H1 (cell line): ENCODE results near the gene NEK10. TPM values are rescaled to one million over a fixed set of nuclear protein-coding genes. Genes with fewer than 3 reads are reported as not detected.

Experiments
- CTCF ChIA-PET: fragments of 300-600 bp; sonication (Branson Sonifier 250); formaldehyde crosslinking; loops from one replicate; lab custom pipeline; 2021; ENCODE audit not compliant: partially characterized antibody; lab: Charles Lee
- POLR2A ChIA-PET: fragments of 300-600 bp; sonication (Branson Sonifier 250); formaldehyde crosslinking; loops from one replicate; lab custom pipeline; 2021; ENCODE audit warnings: inconsistent platforms; ENCODE audit not compliant: partially characterized antibody; lab: Charles Lee
- DNase-seq, 2 experiments: peaks; one replicate each; pipeline versions ENCODE4 v3.0.0 to v3.0.0-alpha.2; 2010 to 2022; ENCODE audit warnings: low spot score in 2 of 2, low read depth in 1 of 2, mixed read lengths in 1 of 2
- FAIRE-seq: peaks from 2 replicates; lab custom pipeline; 2011; peaks lifted over from hg19 to GRCh38; lab: Jason Lieb, UNC
- H2AFZ ChIP-seq: 2 replicates; pipeline ENCODE4 v1.8.1; 2012; ENCODE audit warnings: low read length, inconsistent platforms
- H2AK5ac ChIP-seq: 2 replicates; pipeline ENCODE4 v1.6.1; 2013; ENCODE audit warnings: low read depth, low read length
- H2BK120ac ChIP-seq: replicated peaks from 2 replicates; pipeline ENCODE3; 2013; ENCODE audit warnings: low read depth, low read length, inconsistent platforms
- H2BK12ac ChIP-seq: 2 replicates; pipeline ENCODE4 v1.6.1; 2013; ENCODE audit warnings: low read depth, low read length
- H2BK15ac ChIP-seq: 2 replicates; pipeline ENCODE4 v1.6.1; 2013; ENCODE audit warnings: low read length
- H2BK20ac ChIP-seq: 2 replicates; pipeline ENCODE4 v1.6.1; 2013; ENCODE audit warnings: low read length
- H2BK5ac ChIP-seq: 2 replicates; pipeline ENCODE4 v1.6.1; 2013; ENCODE audit warnings: low read depth, low read length
- H3K14ac ChIP-seq: 2 replicates; pipeline ENCODE4 v1.6.1; 2013; ENCODE audit warnings: inconsistent platforms; ENCODE audit not compliant: insufficient read length
- H3K18ac ChIP-seq: 2 replicates; pipeline ENCODE4 v1.6.1; 2013; ENCODE audit warnings: low read length; ENCODE audit errors: extremely low read depth
- H3K23ac ChIP-seq: 2 replicates; pipeline ENCODE4 v1.6.1; 2013; ENCODE audit warnings: inconsistent platforms; ENCODE audit not compliant: insufficient read length
- H3K23me2 ChIP-seq: 2 replicates; pipeline ENCODE4 v1.6.1; 2013; ENCODE audit warnings: low read depth, low read length
- H3K27ac ChIP-seq: 2 replicates; pipeline ENCODE4 v1.6.1; 2011; ENCODE audit warnings: low read depth, low read length, inconsistent platforms
- H3K27me3 ChIP-seq, 4 experiments: replicated peaks in 1 of 4; 1 replicate in 1 of 4; 2 replicates in 3 of 4; pipeline versions ENCODE4 v1.6.1 to v1.8.1; 2011 to 2013; ENCODE audit warnings: low read length in 3 of 4, mild to moderate bottlenecking in 3 of 4, inconsistent platforms in 2 of 4, mixed read lengths in 2 of 4, moderate library complexity in 1 of 4; ENCODE audit not compliant: control insufficient read depth in 3 of 4, insufficient read depth in 3 of 4; ENCODE audit errors: extremely low read depth in 1 of 4
- H3K36me3 ChIP-seq, 4 experiments: 2 replicates each; pipeline versions ENCODE4 v1.6.1 to v1.8.1; 2011 to 2013; ENCODE audit warnings: mild to moderate bottlenecking in 4 of 4, low read length in 3 of 4, moderate library complexity in 2 of 4, control low read depth in 1 of 4, inconsistent platforms in 1 of 4; ENCODE audit not compliant: insufficient read depth in 4 of 4, control insufficient read depth in 2 of 4
- H3K4ac ChIP-seq: replicated peaks from 2 replicates; pipeline ENCODE3; 2013; ENCODE audit warnings: low read length, low read depth, mixed read lengths, inconsistent platforms; ENCODE audit not compliant: insufficient read length
- H3K4me1 ChIP-seq, 4 experiments: replicated peaks in 1 of 4; 1 replicate in 1 of 4; 2 replicates in 3 of 4; pipeline versions ENCODE4 v1.6.1 to v1.8.1; 2011 to 2013; ENCODE audit warnings: low read length in 3 of 4, inconsistent platforms in 2 of 4, mixed read lengths in 1 of 4; ENCODE audit not compliant: insufficient read depth in 4 of 4, control insufficient read depth in 3 of 4
- H3K4me2 ChIP-seq, 2 experiments: 2 replicates each; pipeline versions ENCODE4 v1.6.1 to v1.8.1; 2011 to 2013; ENCODE audit warnings: low read depth in 2 of 2, low read length in 2 of 2, control low read depth in 1 of 2, inconsistent platforms in 1 of 2, mild to moderate bottlenecking in 1 of 2; ENCODE audit not compliant: insufficient read depth in 1 of 2
- H3K4me3 ChIP-seq, 4 experiments: fragments of 200-600, 300-600 bp in 1 of 4; sonication (generic), shearing (Covaris generic), sonication (Bioruptor Twin) in 1 of 4; 2 replicates each; pipeline versions ENCODE4 v1.5.1 to v1.8.1; 2011 to 2016; ENCODE audit warnings: low read length in 4 of 4, low read depth in 3 of 4, control low read depth in 2 of 4, inconsistent platforms in 2 of 4, mild to moderate bottlenecking in 2 of 4, mixed read lengths in 1 of 4, moderate library complexity in 1 of 4; ENCODE audit not compliant: insufficient read depth in 2 of 4; ENCODE audit errors: extremely low read depth in 1 of 4
- H3K56ac ChIP-seq: replicated peaks from 2 replicates; pipeline ENCODE3; 2013; ENCODE audit warnings: low read depth, mild to moderate bottlenecking, mixed read lengths, low read length, inconsistent platforms; ENCODE audit not compliant: insufficient read length
- H3K79me1 ChIP-seq: 2 replicates; pipeline ENCODE4 v1.6.1; 2013; ENCODE audit warnings: low read depth, low read length, control low read depth
- H3K79me2 ChIP-seq, 2 experiments: 2 replicates each; pipeline versions ENCODE4 v1.6.1 to v1.8.1; 2012 to 2013; ENCODE audit warnings: low read length in 2 of 2, mild to moderate bottlenecking in 2 of 2, inconsistent platforms in 1 of 2; ENCODE audit not compliant: insufficient read depth in 2 of 2, control insufficient read depth in 1 of 2
- H3K9ac ChIP-seq, 4 experiments: replicated peaks in 1 of 4; 1 replicate in 1 of 4; 2 replicates in 3 of 4; pipeline versions ENCODE4 v1.6.1 to v1.8.1; 2011 to 2013; ENCODE audit warnings: low read depth in 3 of 4, low read length in 3 of 4, control low read depth in 2 of 4, mild to moderate bottlenecking in 2 of 4, moderate library complexity in 2 of 4, inconsistent platforms in 1 of 4; ENCODE audit errors: extremely low read depth in 1 of 4
- H3K9me3 ChIP-seq, 2 experiments: 2 replicates each; pipeline versions ENCODE4 v1.6.1 to v1.8.1; 2012 to 2013; ENCODE audit warnings: mild to moderate bottlenecking in 2 of 2, moderate library complexity in 2 of 2, control low read depth in 1 of 2, inconsistent platforms in 1 of 2, low read depth in 1 of 2, low read length in 1 of 2, mixed read lengths in 1 of 2; ENCODE audit not compliant: insufficient read depth in 2 of 2
- H4K20me1 ChIP-seq, 2 experiments: replicated peaks in 1 of 2; 2 replicates each; pipeline versions ENCODE3 to v1.8.1; 2011 to 2013; ENCODE audit warnings: inconsistent platforms in 2 of 2, low read length in 2 of 2, mild to moderate bottlenecking in 1 of 2; ENCODE audit not compliant: insufficient read depth in 2 of 2, control insufficient read depth in 1 of 2
- H4K5ac ChIP-seq: 2 replicates; pipeline ENCODE4 v1.6.1; 2013; ENCODE audit warnings: low read length, low read depth, mixed read lengths, inconsistent platforms; ENCODE audit not compliant: insufficient read length
- H4K8ac ChIP-seq: 2 replicates; pipeline ENCODE4 v1.8.0; 2013; ENCODE audit warnings: mild to moderate bottlenecking, moderate library complexity, low read length, inconsistent platforms; ENCODE audit not compliant: insufficient read depth; ENCODE audit errors: extremely low read depth
- H4K91ac ChIP-seq: replicated peaks from 2 replicates; pipeline ENCODE3; 2013; ENCODE audit warnings: low read length, mixed read lengths, inconsistent platforms; ENCODE audit not compliant: insufficient read length
- CBX5 ChIP-seq: fragments of 300-800, 300-1000 bp; sonication (generic); IDR thresholded peaks from 2 replicates; pipeline ENCODE4 v1.7.1; 2016; ENCODE audit warnings: antibody characterized with exemption, low read length, low read depth
- CHD2 ChIP-seq: IDR thresholded peaks from 2 replicates; pipeline ENCODE4 v1.6.1; 2012; ENCODE audit warnings: low read length, improper control_type of control experiment
- CREB1 ChIP-seq: IDR thresholded peaks from 2 replicates; pipeline ENCODE4 v1.6.1; 2012; ENCODE audit warnings: inconsistent platforms
- EGR1 ChIP-seq: IDR thresholded peaks from 2 replicates; pipeline ENCODE4 v1.6.1; 2011; ENCODE audit warnings: low read depth, low read length, borderline replicate concordance
- HDAC2 ChIP-seq, 2 experiments: fragments of 300-600 bp in 1 of 2; sonication (generic) in 1 of 2; IDR thresholded peaks; 2 replicates each; pipeline ENCODE4 v1.6.1; 2011 to 2012; ENCODE audit warnings: low read depth in 2 of 2, low read length in 2 of 2, mild to moderate bottlenecking in 2 of 2, moderate library complexity in 2 of 2, borderline replicate concordance in 1 of 2, inconsistent platforms in 1 of 2
- JUND ChIP-seq: IDR thresholded peaks from 2 replicates; pipeline ENCODE4 v1.6.1; 2011; ENCODE audit warnings: mild to moderate bottlenecking, improper control_type of control experiment, low read length
- MAFK ChIP-seq: IDR thresholded peaks from 2 replicates; pipeline ENCODE4 v1.6.1; 2012; ENCODE audit warnings: low read depth, mild to moderate bottlenecking, improper control_type of control experiment, low read length
- MAX ChIP-seq: IDR thresholded peaks from 2 replicates; pipeline ENCODE4 v1.6.1; 2012; ENCODE audit warnings: inconsistent platforms
- NRF1 ChIP-seq: IDR thresholded peaks from 2 replicates; pipeline ENCODE4 v1.6.1; 2011; ENCODE audit warnings: mild to moderate bottlenecking, low read depth, low read length, improper control_type of control experiment
- RFX5 ChIP-seq: IDR thresholded peaks from 2 replicates; pipeline ENCODE4 v1.6.1; 2011; ENCODE audit warnings: low read depth, low read length, improper control_type of control experiment, borderline replicate concordance
- RNF2 ChIP-seq: fragments of 200-900, 300-1000 bp; sonication (generic); IDR thresholded peaks from 2 replicates; pipeline ENCODE4 v1.7.1; 2016; ENCODE audit warnings: borderline replicate concordance, low read depth, mild to moderate bottlenecking, antibody characterized with exemption, low read length; ENCODE audit not compliant: poor library complexity, severe bottlenecking; ENCODE audit errors: missing control alignments
- SP2 ChIP-seq: IDR thresholded peaks from 2 replicates; pipeline ENCODE4 v1.6.1; 2012; ENCODE audit warnings: mild to moderate bottlenecking, low read length, inconsistent platforms
- TEAD4 ChIP-seq: IDR thresholded peaks from 2 replicates; pipeline ENCODE4 v1.6.1; 2012; ENCODE audit warnings: low read depth, low read length, inconsistent platforms, mixed read lengths
- USF2 ChIP-seq: IDR thresholded peaks from 2 replicates; pipeline ENCODE4 v1.6.1; 2011; ENCODE audit warnings: low read length, improper control_type of control experiment
- polyA plus RNA-seq, 7 experiments: library from polyadenylated mRNA; depleted of rRNA in 3 of 7; stranded (reverse) in 5 of 7; unstranded in 2 of 7; fragments of >200 nt in 5 of 7; fragments of 200-250 nt in 2 of 7; gene quantifications; 1 replicate in 5 of 7; 2 replicates in 1 of 7; 4 replicates in 1 of 7; pipeline versions ENCODE4 v1.2.1 to v1.2.3, GENCODE V29; 2011 to 2013; ENCODE audit warnings: missing spikeins in 2 of 7, mixed read lengths in 2 of 7
- total RNA-seq: library from RNA; stranded (reverse); fragmentation: NEBNext Ultra II Directional; extraction: Animal tissue kit (Norgen Biotek cat#: 25700); gene quantifications from 2 replicates; pipeline ENCODE4 v1.2.1, GENCODE V29; 2021

The NEK10 gene
- total and polyA plus RNA-seq, 2 of the 8 experiments (the other 6 are each of a cell fraction or from before 2014, with no cell fraction given) = 0.18 to 0.50 TPM

GRCh38 chr3:27322634-27323033 is 46.5 kb downstream of the NEK10 start:
- no peak overlapping the region for H3K4me2 ChIP-seq
- H3K36me3 ChIP-seq = no peaks in the 10 kb centered on the region
- H4K91ac ChIP-seq = no peak overlapping the region
- no peaks in the 10 kb centered on the region for H3K4me1 ChIP-seq
- H3K9me3 ChIP-seq = no peaks in the 10 kb centered on the region
- H2BK120ac ChIP-seq = no peak overlapping the region
- no peak overlapping the region for H4K5ac ChIP-seq
- H3K79me1 ChIP-seq = no peaks in the 10 kb centered on the region; the same call in 1 of the 2 replicates
- no peak overlapping the region for H3K18ac ChIP-seq
- H3K4me3 ChIP-seq = no peak overlapping the region
- POLR2A ChIA-PET = no interaction called here
- H3K4ac ChIP-seq = no peak overlapping the region
- H3K56ac ChIP-seq = no peak overlapping the region
- H3K9ac ChIP-seq = no peak overlapping the region
- no peak overlapping the region for H2AFZ ChIP-seq
- no peak overlapping the region for H3K23ac ChIP-seq
- H4K8ac ChIP-seq = no peak overlapping the region
- TF ChIP-seq TEAD4 (no peak), MAFK (no peak), NRF1 (no peak), USF2 (no peak), HDAC2 (IDR thresholded peaks at IDR 0.05; ENCODE audit: borderline replicate concordance in 1 of 2, low read depth in 2 of 2, low read length in 2 of 2) (no peak), RFX5 (no peak), RNF2 (no peak), MAX (no peak), CBX5 (no peak), SP2 (no peak), CHD2 (no peak), EGR1 (no peak), JUND (no peak), CREB1 (no peak)
- H3K27ac ChIP-seq = no peak overlapping the region
- DNase-seq = no peak
- H3K23me2 ChIP-seq = no peaks in the 10 kb centered on the region; the same call in 1 of the 2 replicates
- peaks cover 0 to 1% (median 0%) of the 10 kb centered on the region in 4 experiments; a peak in 1 of 7 replicates for H3K27me3 ChIP-seq
- no peaks in the 10 kb centered on the region for H4K20me1 ChIP-seq
- H2BK20ac ChIP-seq = no peak overlapping the region
- H3K14ac ChIP-seq = no peak overlapping the region
- H2BK15ac ChIP-seq = no peak overlapping the region
- no peak overlapping the region for H2BK12ac ChIP-seq
- H2BK5ac ChIP-seq = no peak overlapping the region
- CTCF ChIA-PET = interaction anchor here (2.7 kb wide), 1 partner anchor 11 kb away, joined by 9 read pairs; no protein-coding TSS in a partner anchor
- H3K79me2 ChIP-seq = no peaks in the 10 kb centered on the region
- H2AK5ac ChIP-seq = no peak overlapping the region
- no peak for FAIRE-seq
